HepG2 (cell line): ENCODE results near the gene CTIF. TPM values are rescaled to one million over a fixed set of nuclear protein-coding genes. Genes with fewer than 3 reads are reported as not detected.
A peak's percentile ranks its signal among the peaks of the same experiment; 100 is the strongest.

Experiments used
- BHLHE40 ChIP-seq: IDR thresholded peaks from 2 replicates; pipeline ENCODE4 v1.6.1; 2011; ENCODE audit warnings: low read length, improper control_type of control experiment
- HDAC2 ChIP-seq: sonication (generic); formaldehyde crosslinking; IDR thresholded peaks from 2 replicates; pipeline ENCODE4 v1.4.0; 2020; ENCODE audit warnings: missing genetic modification reagents
- NKX3-1 ChIP-seq: sonication (generic); formaldehyde crosslinking; IDR thresholded peaks from 2 replicates; pipeline ENCODE4 v1.5.0; 2020; ENCODE audit warnings: missing genetic modification reagents
- RBM39 ChIP-seq: fragments of 200-400 bp; formaldehyde crosslinking; IDR thresholded peaks from one replicate; pipeline ENCODE4 v1.6.1; 2018; ENCODE audit warnings: antibody characterized with exemption, mild to moderate bottlenecking, low read depth, low read length; ENCODE audit not compliant: poor library complexity, severe bottlenecking
- SIN3A ChIP-seq: IDR thresholded peaks from 2 replicates; pipeline ENCODE4 v1.6.1; 2011; ENCODE audit warnings: low read depth, mild to moderate bottlenecking, control low read depth, low read length, borderline replicate concordance
- SPEN ChIP-seq: sonication (generic); formaldehyde crosslinking; IDR thresholded peaks from 2 replicates; pipeline ENCODE4 v1.5.1; 2020; ENCODE audit warnings: low read depth, mild to moderate bottlenecking, missing genetic modification reagents
- TAF1 ChIP-seq: sonication (generic); formaldehyde crosslinking; IDR thresholded peaks from 2 replicates; pipeline ENCODE4 v1.4.0; 2020; ENCODE audit warnings: missing genetic modification reagents
- TBP ChIP-seq: sonication (generic); formaldehyde crosslinking; IDR thresholded peaks from 2 replicates; pipeline ENCODE4 v1.5.0; 2020; ENCODE audit warnings: missing genetic modification reagents
- ZNF180 ChIP-seq: sonication (generic); formaldehyde crosslinking; IDR thresholded peaks from 2 replicates; pipeline ENCODE4 v1.4.0; 2020; ENCODE audit warnings: low read depth, missing genetic modification reagents, borderline replicate concordance
- ZNF34 ChIP-seq: sonication (generic); formaldehyde crosslinking; IDR thresholded peaks from 2 replicates; pipeline ENCODE4 v1.4.0; 2020; ENCODE audit warnings: mild to moderate bottlenecking, missing genetic modification reagents, borderline replicate concordance
- ZNF510 ChIP-seq: sonication (generic); formaldehyde crosslinking; IDR thresholded peaks from 2 replicates; pipeline ENCODE4 v1.4.0; 2020; ENCODE audit warnings: low read depth, mild to moderate bottlenecking, missing genetic modification reagents
- ZNF629 ChIP-seq: sonication (generic); formaldehyde crosslinking; conservative IDR thresholded peaks from 2 replicates; pipeline ENCODE4 v1.5.0; 2020; ENCODE audit warnings: missing genetic modification reagents
- ZNF7 ChIP-seq: IDR thresholded peaks from 2 replicates; pipeline ENCODE4 v1.6.1; 2016; ENCODE audit warnings: missing biosample characterization, missing genetic modification reagents
- ZNF720 ChIP-seq: sonication (generic); formaldehyde crosslinking; IDR thresholded peaks from 2 replicates; pipeline ENCODE4 v1.4.0; 2020; ENCODE audit warnings: missing genetic modification reagents
- ZNF792 ChIP-seq: IDR thresholded peaks from 2 replicates; pipeline ENCODE4 v1.6.1; 2016
- ZNF841 ChIP-seq: sonication (generic); formaldehyde crosslinking; IDR thresholded peaks from 2 replicates; pipeline ENCODE4 v1.8.1; 2023; ENCODE audit warnings: missing genetic modification reagents, borderline replicate concordance
- ZNF879 ChIP-seq: sonication (generic); formaldehyde crosslinking; IDR thresholded peaks from 2 replicates; pipeline ENCODE4 v1.8.1; 2023; ENCODE audit warnings: missing genetic modification reagents
- polyA plus RNA-seq, 8 experiments: library from polyadenylated mRNA; depleted of rRNA in 3 of 8; stranded (reverse) in 7 of 8; unstranded in 1 of 8; fragments of >200 nt; fragmentation: Illumina TruSeq in 4 of 8; extraction: Trizol in 4 of 8; gene quantifications; 2 replicates each; pipeline versions ENCODE4 v1.2.1 to v1.2.3, GENCODE V29; 2011 to 2016; ENCODE audit warnings: low read depth in 4 of 8, missing spikeins in 1 of 8, mixed read lengths in 1 of 8; ENCODE audit not compliant: insufficient read depth in 1 of 8
- total RNA-seq, 5 experiments: library from RNA; depleted of rRNA; stranded (reverse); fragments of >200 nt; fragmentation: Illumina TruSeq; extraction: Trizol; gene quantifications; 2 replicates each; pipeline ENCODE4 v1.2.3, GENCODE V29; 2016; ENCODE audit warnings: low read depth in 1 of 5
- TF ChIP-seq, protein P1 (sequence below): sonication (generic); formaldehyde crosslinking; IDR thresholded peaks from 2 replicates; pipeline ENCODE4 v1.4.0; 2020; ENCODE audit warnings: missing genetic modification reagents, borderline replicate concordance
- TF ChIP-seq, protein P2 (sequence below): IDR thresholded peaks from 2 replicates; pipeline ENCODE4 v1.6.1; 2016; ENCODE audit warnings: missing genetic modification reagents, missing compliant biosample characterization
- TF ChIP-seq, protein P3 (sequence below): sonication (generic); formaldehyde crosslinking; conservative IDR thresholded peaks from 2 replicates; pipeline ENCODE4 v1.4.0; 2020; ENCODE audit warnings: missing genetic modification reagents
- TF ChIP-seq, protein P4 (sequence below): sonication (generic); formaldehyde crosslinking; IDR thresholded peaks from 2 replicates; pipeline ENCODE4 v1.4.0; 2020; ENCODE audit warnings: missing genetic modification reagents
- TF ChIP-seq, protein P5 (sequence below): sonication (generic); formaldehyde crosslinking; IDR thresholded peaks from 2 replicates; pipeline ENCODE4 v1.9.0; 2021; ENCODE audit warnings: missing genetic modification reagents, mild to moderate bottlenecking, borderline replicate concordance

Gene CTIF
- total and polyA plus RNA-seq, 2 of the 13 experiments (the other 11 are each of a cell fraction or from before 2014, with no cell fraction given), result 18.2 to 28.0 TPM

DNA sequence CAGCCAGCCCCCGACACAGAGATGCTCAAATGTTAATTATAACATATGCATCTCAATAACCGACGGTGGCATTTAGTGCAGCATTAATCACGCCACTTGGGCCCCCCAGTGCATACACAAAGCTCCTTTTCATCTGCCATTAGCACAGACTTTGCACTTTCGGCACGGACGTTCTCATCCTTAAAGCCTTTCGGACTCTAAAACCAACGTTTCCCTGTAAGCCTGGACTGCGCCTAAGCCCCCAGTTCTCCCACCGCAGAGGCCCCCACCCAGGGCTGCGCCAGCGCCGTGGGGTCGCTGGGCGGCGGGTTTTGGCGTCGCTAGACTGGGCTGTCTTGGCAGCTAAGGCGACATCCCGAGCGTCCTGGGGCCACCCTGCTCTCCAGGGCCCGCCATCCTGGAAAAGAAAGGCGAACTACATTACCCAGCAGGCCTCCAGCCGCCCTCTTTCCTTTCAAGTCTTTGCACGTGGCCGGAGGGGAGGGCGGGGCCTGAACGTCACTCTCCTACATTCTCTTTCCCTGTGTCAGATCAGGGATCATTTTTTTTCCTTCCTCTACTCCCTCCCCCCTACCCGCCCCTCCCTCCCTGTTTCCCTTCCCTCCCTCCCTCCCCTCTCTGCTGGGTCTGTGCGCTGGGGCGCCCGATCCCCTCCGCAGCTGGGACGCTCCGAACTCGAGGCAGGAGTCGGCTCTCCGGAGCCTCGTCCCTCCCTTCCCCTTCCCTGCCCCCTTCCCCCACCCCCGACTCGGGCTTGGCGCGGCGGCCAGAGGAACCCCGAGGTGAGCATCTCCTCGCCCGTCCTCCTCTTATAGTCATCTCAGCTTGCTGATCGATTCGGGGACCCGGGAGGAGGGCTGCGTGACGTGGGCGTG lies at the start of gene CTIF (continued):
- TF ChIP-seq, protein P1, sequence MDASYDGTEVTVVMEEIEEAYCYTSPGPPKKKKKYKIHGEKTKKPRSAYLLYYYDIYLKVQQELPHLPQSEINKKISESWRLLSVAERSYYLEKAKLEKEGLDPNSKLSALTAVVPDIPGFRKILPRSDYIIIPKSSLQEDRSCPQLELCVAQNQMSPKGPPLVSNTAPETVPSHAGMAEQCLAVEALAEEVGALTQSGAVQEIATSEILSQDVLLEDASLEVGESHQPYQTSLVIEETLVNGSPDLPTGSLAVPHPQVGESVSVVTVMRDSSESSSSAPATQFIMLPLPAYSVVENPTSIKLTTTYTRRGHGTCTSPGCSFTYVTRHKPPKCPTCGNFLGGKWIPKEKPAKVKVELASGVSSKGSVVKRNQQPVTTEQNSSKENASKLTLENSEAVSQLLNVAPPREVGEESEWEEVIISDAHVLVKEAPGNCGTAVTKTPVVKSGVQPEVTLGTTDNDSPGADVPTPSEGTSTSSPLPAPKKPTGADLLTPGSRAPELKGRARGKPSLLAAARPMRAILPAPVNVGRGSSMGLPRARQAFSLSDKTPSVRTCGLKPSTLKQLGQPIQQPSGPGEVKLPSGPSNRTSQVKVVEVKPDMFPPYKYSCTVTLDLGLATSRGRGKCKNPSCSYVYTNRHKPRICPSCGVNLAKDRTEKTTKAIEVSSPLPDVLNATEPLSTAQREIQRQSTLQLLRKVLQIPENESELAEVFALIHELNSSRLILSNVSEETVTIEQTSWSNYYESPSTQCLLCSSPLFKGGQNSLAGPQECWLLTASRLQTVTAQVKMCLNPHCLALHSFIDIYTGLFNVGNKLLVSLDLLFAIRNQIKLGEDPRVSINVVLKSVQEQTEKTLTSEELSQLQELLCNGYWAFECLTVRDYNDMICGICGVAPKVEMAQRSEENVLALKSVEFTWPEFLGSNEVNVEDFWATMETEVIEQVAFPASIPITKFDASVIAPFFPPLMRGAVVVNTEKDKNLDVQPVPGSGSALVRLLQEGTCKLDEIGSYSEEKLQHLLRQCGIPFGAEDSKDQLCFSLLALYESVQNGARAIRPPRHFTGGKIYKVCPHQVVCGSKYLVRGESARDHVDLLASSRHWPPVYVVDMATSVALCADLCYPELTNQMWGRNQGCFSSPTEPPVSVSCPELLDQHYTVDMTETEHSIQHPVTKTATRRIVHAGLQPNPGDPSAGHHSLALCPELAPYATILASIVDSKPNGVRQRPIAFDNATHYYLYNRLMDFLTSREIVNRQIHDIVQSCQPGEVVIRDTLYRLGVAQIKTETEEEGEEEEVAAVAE (CRISPR knock-in tag), result no peak
- TF ChIP-seq RBM39 (peak; percentile 49), SPEN (CRISPR knock-in tag) (peak; percentile 60), ZNF841 (CRISPR knock-in tag) (no peak), BHLHE40 (peak; percentile 94), ZNF629 (CRISPR knock-in tag) (0 out of 2 replicates have a peak, but pooled peaks have one; percentile 17), NKX3-1 (no peak; the same call in 1 of the 2 replicates), SIN3A (0 out of 2 replicates have a peak, but pooled peaks have one; percentile 31), ZNF879 (no peak), ZNF510 (no peak), HDAC2 (CRISPR knock-in tag) (no peak), ZNF34 (CRISPR knock-in tag) (no peak), ZNF792 (CRISPR knock-in tag) (no peak), ZNF180 (CRISPR knock-in tag) (no peak), ZNF720 (CRISPR knock-in tag) (no peak), TAF1 (CRISPR knock-in tag) (peak; percentile 92), ZNF7 (no peak), TBP (CRISPR knock-in tag) (no peak)
- TF ChIP-seq, protein P2, sequence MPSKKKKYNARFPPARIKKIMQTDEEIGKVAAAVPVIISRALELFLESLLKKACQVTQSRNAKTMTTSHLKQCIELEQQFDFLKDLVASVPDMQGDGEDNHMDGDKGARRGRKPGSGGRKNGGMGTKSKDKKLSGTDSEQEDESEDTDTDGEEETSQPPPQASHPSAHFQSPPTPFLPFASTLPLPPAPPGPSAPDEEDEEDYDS (CRISPR knock-in tag), result peak; percentile 55; the same call in 1 of the 2 replicates
- TF ChIP-seq, protein P3, sequence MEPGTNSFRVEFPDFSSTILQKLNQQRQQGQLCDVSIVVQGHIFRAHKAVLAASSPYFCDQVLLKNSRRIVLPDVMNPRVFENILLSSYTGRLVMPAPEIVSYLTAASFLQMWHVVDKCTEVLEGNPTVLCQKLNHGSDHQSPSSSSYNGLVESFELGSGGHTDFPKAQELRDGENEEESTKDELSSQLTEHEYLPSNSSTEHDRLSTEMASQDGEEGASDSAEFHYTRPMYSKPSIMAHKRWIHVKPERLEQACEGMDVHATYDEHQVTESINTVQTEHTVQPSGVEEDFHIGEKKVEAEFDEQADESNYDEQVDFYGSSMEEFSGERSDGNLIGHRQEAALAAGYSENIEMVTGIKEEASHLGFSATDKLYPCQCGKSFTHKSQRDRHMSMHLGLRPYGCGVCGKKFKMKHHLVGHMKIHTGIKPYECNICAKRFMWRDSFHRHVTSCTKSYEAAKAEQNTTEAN (CRISPR knock-in tag), result 0 out of 2 replicates have a peak, but pooled peaks have one; percentile 22
- TF ChIP-seq, protein P4, sequence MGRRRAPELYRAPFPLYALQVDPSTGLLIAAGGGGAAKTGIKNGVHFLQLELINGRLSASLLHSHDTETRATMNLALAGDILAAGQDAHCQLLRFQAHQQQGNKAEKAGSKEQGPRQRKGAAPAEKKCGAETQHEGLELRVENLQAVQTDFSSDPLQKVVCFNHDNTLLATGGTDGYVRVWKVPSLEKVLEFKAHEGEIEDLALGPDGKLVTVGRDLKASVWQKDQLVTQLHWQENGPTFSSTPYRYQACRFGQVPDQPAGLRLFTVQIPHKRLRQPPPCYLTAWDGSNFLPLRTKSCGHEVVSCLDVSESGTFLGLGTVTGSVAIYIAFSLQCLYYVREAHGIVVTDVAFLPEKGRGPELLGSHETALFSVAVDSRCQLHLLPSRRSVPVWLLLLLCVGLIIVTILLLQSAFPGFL (CRISPR knock-in tag), result no peak
- TF ChIP-seq, protein P5, sequence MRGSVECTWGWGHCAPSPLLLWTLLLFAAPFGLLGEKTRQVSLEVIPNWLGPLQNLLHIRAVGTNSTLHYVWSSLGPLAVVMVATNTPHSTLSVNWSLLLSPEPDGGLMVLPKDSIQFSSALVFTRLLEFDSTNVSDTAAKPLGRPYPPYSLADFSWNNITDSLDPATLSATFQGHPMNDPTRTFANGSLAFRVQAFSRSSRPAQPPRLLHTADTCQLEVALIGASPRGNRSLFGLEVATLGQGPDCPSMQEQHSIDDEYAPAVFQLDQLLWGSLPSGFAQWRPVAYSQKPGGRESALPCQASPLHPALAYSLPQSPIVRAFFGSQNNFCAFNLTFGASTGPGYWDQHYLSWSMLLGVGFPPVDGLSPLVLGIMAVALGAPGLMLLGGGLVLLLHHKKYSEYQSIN, result no peak
